ENCODE results near the gene DIAPH3.

DIAPH3 gene

DNA sequence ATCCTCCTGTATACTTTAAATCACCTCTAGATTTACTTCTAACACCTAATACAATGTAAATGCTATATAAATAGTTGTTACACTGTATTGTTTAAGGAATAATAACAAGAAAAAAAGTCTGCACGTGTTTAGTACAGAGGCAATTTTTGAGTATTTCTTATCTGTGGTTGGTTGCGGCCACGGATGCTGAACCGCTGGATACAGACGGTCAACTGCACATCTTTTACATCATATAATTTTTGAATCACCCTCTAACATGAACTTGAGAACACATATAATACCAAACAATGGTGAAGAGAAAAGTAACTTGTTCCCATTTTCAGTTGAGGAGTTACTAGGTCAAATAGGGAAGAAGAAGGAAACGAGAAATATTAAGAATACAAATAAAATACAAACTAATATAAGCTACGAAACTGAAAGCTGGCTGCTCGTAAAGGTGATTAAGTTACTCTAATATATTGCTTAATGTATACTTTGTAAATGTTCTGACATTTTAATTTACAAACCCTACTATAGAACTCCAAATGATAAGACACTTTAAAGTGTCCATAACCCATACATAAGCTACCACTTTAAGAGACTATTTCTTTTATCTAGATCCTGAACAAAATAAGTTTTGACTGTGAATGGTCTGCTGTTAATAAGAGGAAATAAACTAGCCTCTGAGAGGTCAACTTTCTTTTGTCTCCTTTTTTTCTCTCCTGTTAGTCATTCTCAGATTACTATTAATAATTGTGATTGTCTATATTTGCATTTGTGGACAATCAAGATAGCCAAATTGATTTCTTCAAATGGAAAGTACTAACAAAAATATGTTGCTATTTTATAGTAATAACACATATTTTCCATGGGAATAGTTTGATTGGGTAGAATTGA is 457.4 kb downstream of the DIAPH3 start:
- no peak for DNase-seq

DNA sequence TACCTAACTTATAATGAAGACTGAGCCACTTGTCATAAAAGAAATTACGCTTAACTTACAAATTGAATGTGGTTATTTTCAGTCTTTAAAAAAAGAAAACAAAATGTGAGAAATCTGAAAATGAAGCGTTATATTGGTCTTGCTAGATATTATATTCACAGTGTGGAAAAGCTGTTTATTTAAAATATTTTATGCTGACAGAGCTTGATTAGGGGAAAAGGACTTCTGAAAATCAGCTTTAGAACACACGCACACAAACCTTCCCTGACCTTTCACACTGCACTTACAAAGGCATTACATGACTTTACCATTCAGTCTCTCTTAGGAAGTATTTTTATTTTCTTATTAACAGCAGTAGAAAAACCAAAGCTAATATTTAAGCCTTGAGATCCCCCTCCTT is 461.5 kb downstream of the DIAPH3 start:
- DNase-seq = no peak

DNA sequence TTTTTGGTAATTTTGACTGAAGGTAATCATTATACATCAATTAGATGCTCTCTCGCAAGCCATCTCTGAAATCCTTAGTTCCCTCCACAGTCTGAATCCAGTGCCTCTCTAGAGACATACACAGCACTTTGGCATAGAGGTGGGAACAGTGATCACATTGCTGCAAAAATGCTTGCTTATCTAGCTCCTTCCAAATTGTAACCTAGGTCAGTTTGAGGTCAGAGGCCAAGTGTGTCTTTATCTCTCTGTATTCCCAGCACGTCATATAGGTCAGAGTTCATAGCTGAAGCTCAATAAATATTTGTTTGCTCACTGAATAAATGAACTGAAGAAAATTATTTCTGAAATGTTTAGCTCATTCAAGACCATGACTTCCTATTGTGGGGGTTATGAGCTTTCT is 462.5 kb downstream of the DIAPH3 start:
- no peak for DNase-seq

DNA sequence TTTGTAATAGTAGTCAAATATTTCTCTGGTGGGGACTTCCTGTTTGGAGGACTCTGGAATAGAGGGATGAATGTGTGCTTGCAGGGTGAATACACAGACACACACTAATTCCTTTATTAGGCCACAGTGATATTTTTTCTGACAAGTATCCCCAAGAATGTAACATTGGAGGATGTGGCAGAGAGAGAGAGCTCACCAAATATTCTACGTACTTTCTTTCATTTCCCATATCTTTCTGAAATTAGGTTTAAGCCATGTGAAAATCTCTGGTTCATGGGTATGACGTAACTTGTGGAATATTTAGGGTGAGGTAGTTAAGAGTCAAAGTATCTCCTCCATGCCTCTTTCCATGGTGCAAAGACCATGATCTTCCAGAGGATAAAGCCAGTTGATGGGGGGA is 463.4 kb downstream of the DIAPH3 start:
- no peak for DNase-seq

DNA sequence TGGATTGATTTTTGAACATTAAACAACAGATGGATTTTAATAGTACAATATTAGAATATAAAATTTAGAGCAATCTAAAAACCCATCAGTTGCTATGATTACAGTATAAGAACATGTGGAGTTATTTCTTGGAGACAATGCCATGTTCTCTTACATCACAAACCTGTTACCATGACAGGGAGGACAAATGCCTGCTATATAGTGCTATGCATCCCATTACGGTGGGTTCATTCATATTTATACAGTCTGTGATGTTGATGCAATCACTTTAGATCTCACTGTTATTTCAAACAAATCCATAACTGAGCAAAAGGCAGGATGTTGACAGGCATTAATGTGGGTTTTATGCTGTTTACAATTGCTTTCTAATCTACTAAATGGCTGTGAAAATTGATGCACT is 467.5 kb downstream of the DIAPH3 start:
- no peak for DNase-seq

DNA sequence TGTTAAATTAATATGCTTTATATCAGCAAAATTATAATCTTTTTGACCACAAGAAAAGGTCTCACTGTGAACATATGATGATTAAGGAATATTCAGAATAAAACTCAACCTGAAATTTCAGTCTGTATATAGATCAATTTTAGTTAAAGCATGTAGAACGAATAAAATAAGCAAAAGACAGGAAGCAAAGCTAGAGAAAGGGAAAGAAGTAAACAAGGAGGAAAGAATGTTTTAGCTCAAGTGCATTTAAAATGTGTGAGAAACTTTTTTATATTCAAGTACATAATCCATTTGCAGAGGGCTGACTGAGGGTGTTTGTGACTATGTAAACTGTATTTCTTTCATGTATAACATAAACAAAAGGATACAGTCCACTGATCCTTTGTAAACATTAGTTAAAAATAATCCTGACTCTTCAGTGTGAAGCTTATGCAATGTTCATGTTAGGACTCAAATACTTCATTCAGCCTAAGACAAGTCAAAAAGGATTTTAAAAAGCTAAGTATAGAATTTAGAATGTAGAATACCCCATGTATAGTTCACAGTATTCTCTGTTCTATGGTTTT is 472.1 kb downstream of the DIAPH3 start:
- no peak for DNase-seq

DNA sequence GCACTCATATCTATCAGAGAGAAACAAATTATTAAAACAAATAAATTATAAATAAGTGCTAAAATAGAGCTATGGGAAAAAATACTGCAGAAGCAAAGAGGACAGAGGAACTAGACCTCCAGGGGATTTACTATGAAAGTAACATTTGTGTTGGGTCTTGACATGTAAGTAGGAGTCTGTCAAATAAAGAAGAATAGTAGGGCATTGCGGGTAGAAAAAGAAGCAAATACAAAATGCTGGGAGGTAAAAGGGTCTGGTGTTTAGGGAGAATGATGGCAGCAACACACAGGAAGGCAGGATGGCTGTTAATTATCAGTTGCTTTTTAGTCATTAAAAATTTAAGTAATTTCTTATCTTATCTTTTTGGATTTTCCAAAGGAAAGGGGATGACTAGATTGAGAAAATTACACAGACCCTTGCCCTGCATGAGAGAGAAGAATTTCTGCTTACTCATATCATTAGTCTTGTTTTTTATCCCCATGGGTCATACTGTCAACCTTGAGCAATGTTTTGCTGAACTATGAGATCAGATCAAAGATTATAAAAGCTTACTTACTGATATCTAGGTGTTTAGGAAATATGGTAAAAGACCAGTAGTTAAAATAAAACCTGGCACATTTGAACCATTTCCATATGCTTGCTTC is 472.7 kb downstream of the DIAPH3 start:
- no peak for DNase-seq

DNA sequence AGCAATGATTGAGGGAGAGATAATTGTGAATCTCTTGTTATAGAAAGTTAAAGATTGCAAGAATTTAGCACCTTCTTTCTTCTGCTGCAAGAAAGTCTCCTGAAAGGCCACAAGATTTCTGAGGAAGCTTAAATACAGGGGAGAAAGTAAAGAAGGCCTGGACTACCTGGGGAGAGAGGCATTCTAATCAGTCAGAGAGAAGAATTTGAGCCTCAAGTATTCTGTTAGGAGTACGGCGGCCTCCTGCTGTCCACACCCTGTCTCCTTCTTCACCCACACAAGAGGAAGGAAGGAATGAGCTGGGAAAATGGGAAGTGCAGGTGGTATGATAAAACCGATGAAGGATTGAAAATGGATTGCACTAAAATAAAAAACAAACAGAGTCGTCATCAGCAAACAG is 474.7 kb downstream of the DIAPH3 start:
- DNase-seq = no peak

DNA sequence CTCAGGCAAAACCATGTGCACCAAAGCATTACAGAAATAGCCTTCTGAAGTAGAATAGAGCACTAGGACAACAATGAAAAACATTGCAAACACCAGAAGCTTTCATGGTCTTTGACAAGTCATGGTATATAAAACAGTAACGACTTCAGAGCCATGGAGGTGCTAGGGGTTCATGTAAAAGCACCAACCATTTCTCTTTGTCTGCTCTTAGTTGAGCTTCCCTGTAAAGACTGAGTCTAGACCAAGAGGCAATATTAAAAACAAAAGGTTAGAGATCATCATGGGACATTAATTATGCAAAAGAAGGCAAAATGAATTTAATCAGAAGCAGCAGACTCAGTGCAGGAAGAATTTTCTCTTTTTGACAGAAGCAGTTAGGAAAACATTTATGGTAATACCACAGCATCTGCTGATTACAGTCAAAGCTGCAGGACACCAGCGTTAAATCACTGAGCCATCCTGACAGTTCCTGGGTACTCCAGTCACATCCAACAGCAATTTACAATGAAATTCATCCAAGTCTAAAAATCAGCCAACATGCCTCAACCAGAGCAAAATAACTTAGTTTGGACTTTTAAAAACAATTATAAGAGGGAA is 476.8 kb downstream of the DIAPH3 start:
- peak; percentile 45 for DNase-seq

DNA sequence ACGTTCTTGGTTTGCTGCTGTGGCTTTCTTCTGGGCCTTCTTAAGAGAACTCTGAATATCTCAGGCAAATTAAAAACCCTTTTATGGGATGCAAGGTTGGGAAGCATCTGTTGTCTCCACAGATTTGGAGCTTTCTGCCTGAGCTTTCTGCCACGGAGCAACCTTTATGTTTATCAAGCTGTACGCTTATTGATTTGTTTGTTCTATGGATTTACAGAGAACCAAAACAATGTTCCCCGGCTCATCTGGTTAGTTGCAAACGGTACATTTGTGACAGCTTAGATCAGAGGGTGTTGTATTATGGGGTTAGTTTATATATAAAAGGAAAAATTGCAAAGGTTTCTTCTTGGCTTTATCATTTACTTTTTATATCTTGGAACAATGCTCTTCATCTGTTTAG is 479.6 kb downstream of the DIAPH3 start:
- DNase-seq = no peak

DNA sequence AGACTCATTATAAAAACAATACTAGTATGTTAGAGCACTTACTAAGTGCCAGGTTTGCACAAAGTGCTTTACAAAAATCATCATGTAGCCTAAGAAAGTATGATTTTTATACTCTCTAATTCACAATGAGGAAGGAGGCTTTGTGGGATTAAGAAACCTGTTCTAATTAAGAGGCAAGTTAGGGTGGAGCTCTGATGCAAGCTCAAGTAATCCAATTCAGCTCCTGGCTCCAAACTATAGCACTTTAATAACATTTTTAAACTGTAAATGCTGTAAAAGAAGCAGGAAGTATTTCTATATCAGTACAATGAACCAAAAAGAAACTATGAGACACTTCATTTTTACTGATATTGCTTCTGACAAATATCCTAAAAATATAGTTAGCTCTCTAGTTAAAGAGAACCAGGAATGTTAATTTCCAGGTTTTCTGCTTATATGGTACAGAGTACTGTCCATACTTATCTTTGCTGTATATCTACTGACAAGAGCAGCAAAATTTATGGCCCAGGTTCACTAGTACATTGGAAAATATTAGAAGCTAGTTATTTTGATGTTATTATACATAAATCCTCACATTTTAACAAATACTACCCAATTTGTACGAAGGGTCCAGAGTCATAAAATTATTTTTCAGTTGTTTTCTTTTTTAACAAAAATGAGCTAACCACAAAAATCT is 482.0 kb downstream of the DIAPH3 start:
- DNase-seq = no peak

DNA sequence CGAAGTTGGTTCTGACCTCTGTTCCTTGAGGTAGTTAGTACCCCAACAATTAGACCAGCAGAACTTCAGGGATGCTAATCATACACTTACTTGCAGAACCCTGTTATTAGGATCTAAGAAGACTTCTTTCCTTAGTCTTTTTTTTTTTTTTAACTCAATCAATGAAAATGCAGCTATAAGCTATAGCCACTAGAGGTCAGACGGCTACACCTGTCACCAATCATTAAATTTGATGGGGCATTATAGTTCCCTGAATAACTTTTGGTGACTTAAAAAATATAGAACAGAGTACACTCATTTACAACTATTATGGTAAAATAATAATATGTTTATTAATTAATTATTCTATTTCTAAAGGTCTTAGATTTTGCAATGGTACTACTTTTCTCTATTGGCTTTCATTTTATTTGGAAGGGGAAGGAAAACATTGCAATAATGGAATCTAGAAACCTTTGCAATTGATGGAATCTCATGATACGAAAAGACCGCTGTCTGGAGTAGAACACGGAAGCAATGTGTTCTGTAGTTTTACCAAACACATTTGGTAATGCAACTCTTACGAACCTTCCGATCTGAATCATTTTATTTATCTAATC is 483.2 kb downstream of the DIAPH3 start:
- DNase-seq = peak; percentile 73

DNA sequence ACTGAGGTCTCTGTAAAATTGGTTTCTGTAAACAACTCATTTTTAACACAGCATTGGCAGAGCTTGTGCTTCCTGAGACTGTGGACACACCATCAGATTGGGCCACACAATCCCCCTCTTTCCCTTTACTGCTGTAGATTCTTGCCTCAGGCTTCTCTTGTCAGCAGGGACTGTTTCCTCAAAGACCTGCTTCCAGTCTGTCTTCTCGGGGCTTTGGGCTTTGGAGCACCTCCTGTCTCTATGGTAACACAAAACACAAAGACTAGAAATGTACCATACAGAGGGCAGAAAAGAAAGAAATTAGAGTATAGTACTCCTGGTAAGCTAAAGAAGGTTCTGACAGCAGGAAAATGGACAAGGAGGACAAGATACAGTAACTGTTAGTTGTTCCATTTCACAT is 484.5 kb downstream of the DIAPH3 start:
- DNase-seq = no peak

DNA sequence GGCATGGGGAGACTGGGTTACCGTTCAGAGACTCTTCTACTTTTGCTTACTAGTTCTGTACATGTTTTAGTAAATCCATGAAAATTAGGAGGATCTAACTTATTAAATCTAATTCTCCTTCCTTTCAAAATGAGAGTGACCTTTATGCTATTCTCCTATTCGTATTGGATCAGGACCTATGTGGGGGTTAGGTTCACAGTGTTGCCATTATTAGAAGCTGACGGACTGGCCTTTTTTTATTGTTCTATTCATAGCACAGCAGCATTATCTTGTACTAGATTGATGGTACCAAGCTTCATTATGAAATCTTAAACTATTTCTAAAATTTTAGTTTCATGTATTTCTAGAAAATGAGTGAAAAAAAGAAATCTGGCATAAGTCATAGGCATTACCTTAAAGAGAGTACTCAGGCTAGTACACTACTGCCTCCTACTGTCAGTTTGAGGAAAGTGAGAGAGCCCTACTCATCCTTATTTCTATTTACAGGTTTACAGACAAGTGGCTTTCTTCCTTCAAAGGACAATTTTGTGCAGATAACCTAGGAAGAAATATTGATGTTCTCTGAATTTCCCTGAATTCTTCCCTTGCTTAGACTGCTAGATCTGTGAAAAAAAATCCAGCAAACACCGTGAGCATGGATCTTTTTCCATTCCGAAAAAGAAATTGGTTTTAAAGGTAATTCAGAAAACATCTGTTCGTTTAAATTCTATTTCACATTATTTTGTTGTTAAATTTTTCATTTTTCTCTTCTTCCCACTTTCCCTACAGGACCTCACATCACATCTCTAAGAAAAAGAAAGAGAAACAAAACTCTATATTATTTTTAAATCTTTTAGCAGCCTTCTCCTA is 485.5 kb downstream of the DIAPH3 start:
- DNase-seq = peak; percentile 71

DNA sequence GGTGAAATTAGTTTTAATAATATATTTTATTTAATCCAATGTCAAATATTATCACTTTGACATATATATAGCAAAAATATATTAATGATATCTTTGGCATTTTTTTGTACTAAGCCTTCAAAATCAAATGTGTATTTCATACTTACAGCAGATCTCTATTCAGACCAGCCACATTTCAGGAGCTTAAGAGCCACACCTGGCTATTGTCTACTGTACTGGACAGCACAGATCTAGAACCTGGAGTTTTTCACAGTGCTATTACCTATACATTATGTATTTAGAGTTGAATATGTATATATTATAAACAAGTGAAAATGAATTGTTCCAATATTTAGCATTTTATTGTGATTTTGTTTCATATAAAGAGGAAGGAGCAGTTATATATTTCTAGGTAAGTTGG is 486.3 kb downstream of the DIAPH3 start:
- DNase-seq = no peak

DNA sequence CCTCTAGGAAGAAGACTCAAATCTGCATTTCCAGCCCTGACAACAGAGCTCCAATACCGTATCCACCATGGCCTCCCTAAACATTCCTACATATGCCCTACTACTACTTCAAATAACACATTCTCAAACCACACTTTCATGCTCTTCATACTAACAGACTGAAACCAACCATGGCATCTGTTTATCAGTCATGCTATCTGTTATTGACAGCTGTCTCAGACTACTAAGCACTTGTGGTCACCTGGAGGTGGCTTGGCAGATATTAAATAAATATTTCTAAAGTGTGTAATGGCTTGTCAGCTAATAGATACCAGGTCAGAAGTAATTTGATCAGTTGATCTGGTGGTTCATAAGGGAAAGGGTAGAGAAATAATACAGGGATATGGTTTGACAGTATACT is 489.1 kb downstream of the DIAPH3 start:
- no peak for DNase-seq

DNA sequence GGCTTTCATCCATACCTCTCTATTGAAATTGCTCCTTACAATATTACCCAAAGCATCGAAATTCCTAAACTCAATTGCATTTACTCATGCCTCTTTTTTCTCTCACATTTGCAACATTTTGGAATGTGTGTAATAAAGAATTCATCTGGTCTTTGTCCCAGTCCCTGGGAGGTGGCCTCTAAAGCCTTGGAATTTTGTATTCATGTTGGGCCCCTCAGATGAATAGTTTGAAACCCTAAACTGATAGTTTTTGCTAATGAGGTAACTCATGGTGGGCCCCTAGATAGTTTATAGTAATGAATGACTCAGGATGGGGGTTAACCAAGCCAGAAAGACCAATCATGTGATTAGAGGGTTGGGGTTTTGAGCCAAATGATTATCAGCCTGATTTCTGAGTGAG is 490.4 kb downstream of the DIAPH3 start:
- no peak for DNase-seq

DNA sequence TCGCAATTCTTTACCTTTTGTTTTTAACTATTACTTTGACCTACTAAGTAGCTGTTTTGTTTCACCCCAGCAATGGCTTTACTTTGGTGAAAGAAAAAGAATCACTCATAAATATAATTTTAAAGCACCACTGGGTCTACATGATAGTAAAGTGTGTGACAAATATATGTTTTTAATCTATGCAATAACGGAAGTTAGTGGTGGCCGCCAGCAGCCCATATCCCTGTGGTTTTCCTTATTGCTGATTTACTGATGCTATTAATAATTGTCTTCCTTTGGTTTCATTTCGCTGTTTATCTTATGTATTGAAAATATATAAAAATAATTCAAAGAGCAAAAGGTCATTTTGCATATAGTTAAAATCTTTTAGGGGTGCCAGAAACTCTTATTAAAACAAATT is 491.3 kb downstream of the DIAPH3 start:
- DNase-seq = no peak

DNA sequence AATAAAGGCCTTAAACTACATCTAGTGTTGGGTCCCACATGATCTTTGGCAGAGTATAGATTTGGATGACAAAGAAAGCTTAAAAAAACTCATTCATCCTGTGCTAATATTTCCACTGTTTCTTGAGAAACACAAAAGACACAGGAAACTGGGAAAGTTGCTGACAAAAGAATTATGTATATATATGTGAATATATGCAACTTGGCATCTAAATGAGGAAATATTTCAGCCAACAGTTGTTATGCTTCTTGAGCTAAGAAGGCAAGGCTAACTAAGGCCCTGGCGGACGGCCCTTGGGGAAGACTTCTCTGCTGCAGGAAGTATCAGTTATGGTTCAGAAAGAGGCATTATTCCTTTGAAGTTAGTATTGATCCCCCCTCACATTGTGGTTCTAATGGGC is 491.8 kb downstream of the DIAPH3 start:
- no peak for DNase-seq

DNA sequence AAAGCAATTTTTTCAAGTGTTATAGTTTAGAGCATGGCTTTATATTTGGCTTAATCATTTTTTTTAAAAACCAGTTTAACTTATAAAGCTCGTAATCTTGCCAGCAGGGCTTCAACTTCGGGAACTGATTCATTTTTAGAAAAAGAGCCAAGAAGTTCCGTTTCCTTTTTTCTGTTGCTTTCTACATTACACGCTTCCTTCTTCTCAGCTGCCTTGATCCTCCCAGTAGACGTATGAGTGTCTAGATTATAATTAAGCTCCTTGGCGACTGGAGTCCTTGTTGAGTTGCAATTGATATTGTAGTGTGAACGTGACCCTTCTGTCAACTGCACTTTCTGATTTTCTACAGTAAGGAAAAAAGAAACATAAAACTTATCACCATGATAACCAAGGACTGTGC is 497.2 kb downstream of the DIAPH3 start:
- DNase-seq = peak; percentile 28

DNA sequence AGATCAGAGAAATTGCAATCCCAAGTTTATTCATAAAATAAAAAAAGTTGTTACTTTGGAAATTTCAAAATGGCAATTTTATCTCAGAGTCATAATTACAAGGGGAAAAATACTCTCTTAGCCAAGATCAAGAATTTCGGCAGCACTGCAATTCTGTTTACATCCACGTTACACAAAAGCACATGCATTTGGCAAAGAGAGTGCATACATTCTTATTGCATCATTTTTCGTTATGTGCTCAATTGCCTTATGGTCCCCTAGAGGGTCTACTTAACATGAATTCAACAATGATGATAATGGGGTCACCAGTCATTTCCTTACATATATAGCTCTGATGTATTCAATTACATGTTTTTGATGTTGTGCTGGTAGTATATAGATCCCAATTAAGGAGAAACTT is 498.0 kb downstream of the DIAPH3 start:
- DNase-seq = no peak

DNA sequence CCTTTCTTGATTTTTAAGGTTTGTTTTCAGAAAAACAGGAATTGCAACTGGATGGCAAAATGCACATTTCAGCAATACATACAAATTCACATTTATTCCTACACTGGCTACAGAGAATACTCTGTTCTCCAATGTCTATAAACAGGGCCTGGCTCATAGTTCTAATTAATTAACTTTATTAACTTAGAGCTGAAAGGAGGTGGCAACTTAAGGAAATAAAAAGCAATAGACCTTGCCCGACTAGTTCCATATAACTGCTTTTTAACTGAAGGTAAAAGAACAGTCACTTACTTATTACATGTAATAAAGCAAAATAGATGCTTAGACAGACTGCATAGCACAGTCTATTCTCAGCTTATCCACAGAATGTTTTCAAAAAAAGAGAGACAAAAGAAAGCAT is 498.5 kb downstream of the DIAPH3 start:
- no peak for DNase-seq
